ENCODE measurements around the gene HAPLN1.

DNA sequence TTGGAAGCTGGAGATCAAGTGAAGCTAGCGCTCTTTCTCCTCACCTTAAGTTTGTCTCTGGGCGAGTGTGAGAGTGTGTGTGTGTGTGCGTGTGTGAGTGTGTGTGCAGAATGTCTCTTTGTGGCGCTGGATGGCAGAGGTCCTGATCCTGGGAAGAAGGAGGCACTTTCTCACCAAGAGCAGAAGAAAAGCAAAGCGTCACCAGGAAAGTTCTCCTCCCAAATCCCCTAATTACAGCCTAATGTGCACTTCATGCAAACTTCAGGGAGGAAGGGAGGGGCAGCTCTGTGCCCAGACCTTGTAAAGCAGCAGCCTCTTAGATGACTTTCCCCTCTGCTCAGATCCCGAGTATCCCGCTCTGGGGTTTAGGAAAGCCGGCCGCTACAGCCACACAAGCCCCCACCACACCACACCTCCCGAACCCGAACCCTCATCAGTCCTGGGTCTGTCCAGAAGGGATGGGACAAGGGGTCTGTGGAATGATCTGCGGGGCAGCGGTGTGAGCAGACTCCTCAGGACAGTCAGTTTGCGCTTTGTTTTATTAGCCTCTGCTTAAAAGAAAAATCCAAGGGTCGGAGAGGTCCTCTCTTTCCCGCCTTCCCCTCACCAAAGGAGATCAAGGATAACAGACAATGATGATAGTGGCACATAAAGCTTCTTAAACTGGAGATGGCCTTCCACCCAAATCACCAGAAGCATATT is at the start of gene HAPLN1:
- TF ChIP-seq EZH2 (IDR thresholded peaks at IDR 0.05; ENCODE audit: low read depth, low read length, severe bottlenecking) (no peak), POLR2AphosphoS5 (IDR thresholded peaks at IDR 0.05; ENCODE audit: low read depth, low read length) (no peak), CTCF (IDR thresholded peaks at IDR 0.05; ENCODE audit: control extremely low read depth in 1 of 3, insufficient read depth in 1 of 3, low read depth in 1 of 3, low read length in 3 of 3) (no peak), ZNF274 (IDR thresholded peaks at IDR 0.05; ENCODE audit: borderline replicate concordance, extremely low read depth, low read length) (no peak), EP300 (IDR thresholded peaks at IDR 0.05; ENCODE audit: borderline replicate concordance in 1 of 2, low read depth in 2 of 2, low read length in 2 of 2) (no peak), RFX5 (IDR thresholded peaks at IDR 0.05; ENCODE audit: borderline replicate concordance, low read depth, low read length) (no peak), JUN (IDR thresholded peaks at IDR 0.05; ENCODE audit: low read depth, low read length) (no peak), POLR2A (IDR thresholded peaks at IDR 0.05; ENCODE audit: control extremely low read depth in 1 of 2, low read depth in 2 of 2, low read length in 2 of 2) (peak in 1 of 2 experiments; percentile 38; a peak in 2 of 3 replicates), SP1 (IDR thresholded peaks at IDR 0.05; ENCODE audit: low read depth, low read length) (no peak)
